GM12891 (cell line): ENCODE measurements around the gene PAN3.

Experiments used
- POLR2A ChIP-seq: IDR thresholded peaks from 2 replicates; pipeline ENCODE4 v1.6.1; 2011; ENCODE audit warnings: low read depth, low read length, control low read depth
- POLR2AphosphoS5 ChIP-seq: IDR thresholded peaks from 2 replicates; pipeline ENCODE4 v1.6.1; 2011; ENCODE audit warnings: low read depth, low read length, control low read depth
- SPI1 ChIP-seq: IDR thresholded peaks from 2 replicates; pipeline ENCODE4 v1.6.1; 2011; ENCODE audit warnings: low read depth, low read length, control low read depth

- TF ChIP-seq SPI1 = no peak
- TF ChIP-seq POLR2A = no peak
- TF ChIP-seq POLR2AphosphoS5 = no peak
Measured at GRCh38 chr13:28299916-28300315, 161.6 kb downstream of the PAN3 start.
